NCI-H1694 (cell line): ENCODE data around the gene PRLHR.

Experiments
- DNase-seq: peaks from one replicate; lab custom pipeline; 2025; lab: John Stamatoyannopoulos, UW

Gene PRLHR

GRCh38 chr10:118587881-118588651 is 7.4 kb downstream of the PRLHR start:
- no peak for DNase-seq

GRCh38 chr10:118586911-118587310 is 8.5 kb downstream of the PRLHR start:
- no peak for DNase-seq

- DNase-seq: no peak
These were observed 9.7 kb downstream of the PRLHR start for GRCh38 chr10:118585794-118586193.

DNA sequence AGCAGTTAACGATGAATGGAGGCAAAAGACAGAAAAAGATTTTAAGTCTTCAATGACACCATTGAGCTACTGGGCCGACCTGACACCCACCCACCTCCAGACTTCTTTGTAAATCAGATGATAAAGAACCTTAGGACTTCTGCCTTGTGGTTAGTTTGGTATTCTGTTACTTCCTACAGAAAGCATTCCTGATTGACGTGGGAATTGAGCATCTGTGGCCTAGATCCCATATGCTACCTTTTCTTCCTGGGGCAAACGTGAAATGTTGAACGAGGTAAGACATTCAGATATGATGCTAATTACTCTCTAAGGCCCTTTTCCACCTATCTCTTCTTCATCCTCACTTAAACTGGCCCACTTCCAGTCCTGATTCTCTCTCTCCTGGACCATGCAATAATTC is 10.2 kb downstream of the PRLHR start:
- no peak for DNase-seq

DNA sequence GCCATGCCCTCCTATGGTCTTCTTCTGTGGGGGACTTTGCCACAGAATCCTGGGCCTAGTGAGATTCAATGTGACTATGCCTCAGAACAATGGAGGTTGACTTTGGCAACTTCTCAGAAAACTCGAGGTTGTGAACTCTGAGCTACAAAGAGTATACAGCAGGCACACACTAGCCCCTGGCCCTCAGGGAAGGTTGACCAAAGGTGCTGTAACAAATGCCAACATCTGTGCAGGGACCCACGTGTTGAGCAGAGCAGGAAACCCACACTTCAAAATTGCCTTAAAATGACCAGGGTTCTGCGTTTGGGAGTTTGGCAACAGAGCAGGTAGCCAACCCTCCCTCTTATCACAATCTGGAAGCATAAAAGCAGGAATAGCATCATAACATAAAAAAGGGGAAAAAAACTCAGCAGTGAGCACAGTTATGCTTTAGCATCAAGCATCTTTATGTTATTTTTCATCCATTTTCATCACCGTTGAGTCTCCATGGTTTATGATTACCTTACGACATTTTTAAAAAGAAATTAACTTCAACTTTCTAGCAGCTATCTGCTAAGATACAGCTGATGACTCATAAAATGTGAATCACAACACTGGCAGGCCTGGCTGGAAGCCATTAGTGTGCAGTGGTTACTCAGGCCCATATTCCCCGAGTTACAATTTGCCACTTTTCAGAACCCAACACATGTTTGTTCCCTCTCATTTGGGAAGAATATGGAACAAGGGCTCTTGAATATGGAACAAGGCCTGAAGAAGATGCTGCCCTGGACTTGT is 11.1 kb downstream of the PRLHR start:
- no peak for DNase-seq

- DNase-seq: no peak
These were observed 11.8 kb downstream of the PRLHR start for GRCh38 chr10:118583611-118584010.

DNA sequence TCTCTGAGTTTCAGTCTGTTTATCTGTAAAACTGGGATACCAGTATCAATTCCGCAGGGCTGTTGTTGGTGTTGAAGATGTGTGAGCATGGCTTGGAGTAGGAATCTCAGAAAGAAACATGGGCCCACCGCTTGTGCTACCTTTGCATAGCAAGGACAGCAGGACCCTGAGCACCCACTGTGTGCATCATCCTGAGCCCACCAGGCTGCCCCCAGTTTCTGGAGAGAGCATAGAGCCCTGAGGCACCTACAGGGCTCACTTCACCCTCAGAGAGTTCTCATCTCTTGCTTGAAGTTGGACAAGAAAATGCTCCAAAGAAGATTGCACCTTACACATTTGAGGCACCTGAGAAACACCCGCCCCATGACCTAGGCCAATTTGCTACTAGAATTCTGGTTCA is 12.9 kb downstream of the PRLHR start:
- DNase-seq: no peak

DNA sequence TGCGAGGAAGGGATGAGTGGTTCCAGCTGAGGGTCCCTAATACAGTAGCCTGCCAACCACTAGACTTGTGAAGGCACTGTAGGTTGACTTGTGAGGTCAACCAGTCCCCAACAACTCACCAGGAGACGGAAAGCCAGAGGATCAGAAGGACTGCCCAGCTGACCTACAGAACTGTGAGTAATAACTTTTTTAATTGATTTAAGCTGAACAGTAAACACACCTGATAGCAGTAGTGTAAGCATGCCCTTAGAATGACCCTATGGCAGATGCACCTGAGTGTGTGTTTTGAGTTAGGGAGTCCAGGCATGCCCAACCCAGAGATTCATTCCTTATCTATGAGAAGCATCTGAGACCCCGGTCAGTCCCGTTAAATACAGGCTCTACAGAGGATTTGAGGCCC is 14.1 kb downstream of the PRLHR start:
- DNase-seq: no peak

GRCh38 chr10:118580702-118581101 is 14.7 kb downstream of the PRLHR start:
- DNase-seq: no peak

DNA sequence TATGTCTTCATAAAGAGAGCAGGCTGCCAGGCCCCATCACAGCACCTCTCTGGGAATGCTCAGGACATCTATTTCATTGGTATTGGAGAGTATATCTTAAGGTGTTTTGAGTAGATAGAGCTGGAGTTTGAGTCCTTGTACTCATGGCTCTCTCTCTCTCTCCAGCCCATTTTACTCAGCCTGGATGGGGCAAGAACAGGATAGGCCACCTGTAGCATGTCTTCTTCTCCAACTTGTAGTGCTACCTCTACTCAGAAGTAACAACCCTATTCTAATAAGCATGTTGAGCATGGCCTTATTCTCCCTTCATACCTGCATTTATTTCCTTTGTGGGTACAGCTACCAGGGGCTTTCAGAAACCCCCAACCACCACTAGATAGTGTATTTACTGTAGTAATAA is 21.9 kb downstream of the PRLHR start:
- no peak for DNase-seq

DNA sequence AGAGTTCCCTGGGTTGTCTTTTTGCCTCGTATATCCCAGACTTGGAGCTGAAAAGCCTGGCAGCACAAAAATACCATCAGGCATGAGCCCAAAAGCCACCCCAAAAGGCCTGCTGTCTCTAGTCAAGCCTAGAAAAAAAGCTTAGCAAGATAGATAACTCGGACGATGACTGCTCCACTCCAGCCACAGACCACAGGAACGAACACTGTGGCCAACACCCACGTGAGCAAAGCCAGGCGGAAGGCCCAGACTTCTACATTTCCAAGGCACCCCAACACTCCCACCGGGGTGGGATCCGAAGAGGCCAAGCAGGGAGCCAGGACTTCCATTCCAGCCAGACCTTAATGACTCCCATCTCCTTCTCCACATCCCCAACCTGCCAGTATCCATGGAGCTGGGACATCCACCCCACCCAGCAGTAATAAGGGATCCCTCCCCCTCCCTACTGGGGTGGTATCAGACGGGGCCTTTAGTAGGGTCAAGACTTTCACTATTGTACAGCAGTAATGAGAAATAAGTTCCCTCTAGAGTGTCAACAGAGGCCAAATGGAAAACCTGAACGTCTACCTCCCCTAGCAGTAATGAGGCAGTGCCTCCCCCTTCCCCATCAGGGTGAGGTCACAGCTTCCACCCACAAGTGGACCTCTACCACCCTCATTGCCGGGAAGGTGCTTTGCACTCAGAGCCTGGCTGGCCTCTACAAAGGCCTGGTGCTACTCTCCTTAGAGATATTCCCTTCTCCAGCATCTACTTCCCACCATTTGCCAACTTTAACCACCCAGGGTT is 23.0 kb downstream of the PRLHR start:
- no peak for DNase-seq

GRCh38 chr10:118571123-118571522 is 24.3 kb downstream of the PRLHR start:
- no peak for DNase-seq

GRCh38 chr10:118570591-118570990 is 24.9 kb downstream of the PRLHR start:
- DNase-seq: no peak

DNA sequence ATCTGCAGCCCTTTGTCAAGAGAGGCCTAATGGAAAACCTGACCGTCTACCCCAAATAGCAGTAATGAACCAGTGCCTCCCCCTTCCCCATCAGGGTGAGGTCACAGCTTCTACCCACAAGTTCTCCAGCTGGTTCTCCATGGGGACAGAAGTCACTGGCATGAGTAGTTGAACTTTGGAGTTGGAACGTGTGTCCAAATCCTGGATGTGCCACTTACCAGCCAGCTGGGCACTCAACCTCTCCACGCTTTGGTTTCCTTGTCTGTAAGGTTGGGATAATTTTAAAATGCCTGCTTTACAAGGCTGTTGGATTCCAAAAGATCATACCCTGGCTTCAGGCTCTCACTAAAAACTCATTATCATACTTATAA is 25.6 kb downstream of the PRLHR start:
- DNase-seq: no peak

DNA sequence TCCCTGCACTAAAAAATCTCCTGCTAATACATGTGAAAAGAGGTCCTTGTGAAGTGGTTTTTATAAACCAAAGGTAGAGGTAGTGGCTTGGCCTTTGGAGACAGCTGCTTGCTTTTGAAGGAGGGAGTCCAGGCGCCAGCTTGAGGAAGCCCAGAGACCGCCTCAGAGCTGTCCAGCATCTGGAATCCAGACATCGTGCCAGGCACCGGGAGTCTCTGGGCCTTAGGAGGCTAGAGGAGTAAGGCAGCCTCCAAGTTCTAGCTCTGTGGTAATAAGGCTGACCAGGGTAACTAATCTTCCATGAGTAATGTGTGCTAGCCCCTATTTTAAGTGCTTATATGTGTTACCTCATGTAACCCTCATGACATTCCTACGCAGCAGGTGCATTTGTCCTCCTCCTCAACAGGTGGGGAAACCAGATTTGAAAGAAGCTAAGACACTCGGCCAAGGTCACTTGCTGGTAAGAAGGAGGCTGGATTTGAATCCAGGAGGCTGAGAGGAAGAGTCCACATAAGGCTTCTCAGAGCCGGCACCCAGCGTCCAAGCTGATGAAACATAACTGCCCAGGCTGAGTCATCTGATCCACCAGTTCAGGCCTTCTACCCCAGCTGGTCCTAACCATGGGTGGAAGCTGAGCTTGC is 26.1 kb downstream of the PRLHR start:
- DNase-seq: no peak

DNA sequence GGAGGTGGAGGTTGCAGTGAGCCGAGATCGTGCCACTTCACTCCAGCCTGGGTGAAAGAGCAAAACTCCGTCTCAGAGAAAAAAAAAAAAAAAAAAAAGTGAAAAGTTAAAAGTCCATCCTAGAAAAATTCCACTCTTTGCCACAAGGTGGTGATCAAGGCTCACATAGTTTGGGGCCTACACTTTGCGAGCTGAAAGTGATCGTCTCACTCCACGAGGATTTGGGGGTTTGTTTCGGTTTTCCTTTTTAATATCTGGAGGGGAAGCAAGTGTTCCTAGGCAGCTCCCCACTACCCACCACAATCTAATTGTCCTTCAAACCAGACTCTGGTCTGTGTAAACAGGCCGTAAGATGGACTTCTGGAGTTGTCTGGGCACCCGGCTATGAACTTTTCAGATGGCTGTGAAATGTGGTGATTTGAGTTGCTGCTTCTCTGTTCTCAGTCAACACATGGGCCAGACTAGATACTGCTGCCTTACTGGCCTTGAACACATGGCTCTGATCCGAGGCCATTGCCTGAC is 27.1 kb downstream of the PRLHR start:
- DNase-seq: peak; percentile 27

DNA sequence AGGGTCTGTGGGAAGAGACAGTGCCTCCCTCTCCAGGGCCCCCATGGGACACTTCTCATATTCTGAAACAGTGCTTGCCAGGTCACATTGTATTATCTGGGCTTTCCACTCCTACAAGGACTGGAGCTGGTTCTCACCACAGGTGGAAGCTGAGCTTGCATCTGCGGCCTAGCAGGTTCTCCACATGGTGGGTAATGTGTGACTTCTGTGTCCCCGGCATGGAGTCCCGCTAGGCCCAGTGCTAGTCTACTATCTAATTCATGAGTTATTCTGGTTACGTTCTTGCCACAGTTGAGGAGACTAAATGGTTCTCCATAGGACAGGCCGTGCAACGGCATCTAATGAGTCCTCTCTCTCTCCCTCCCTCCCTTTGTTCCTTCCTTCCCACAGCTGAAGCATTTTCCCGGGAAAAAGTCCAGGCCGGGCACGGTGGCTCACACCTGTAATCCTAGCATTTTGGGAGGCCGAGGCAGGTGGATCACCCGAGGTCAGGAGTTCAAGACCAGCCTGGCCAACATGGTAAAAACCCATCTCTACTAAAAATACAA is 27.7 kb downstream of the PRLHR start:
- no peak for DNase-seq

- no peak for DNase-seq
These were observed 28.5 kb downstream of the PRLHR start for GRCh38 chr10:118566911-118567310.

GRCh38 chr10:118565301-118566075 is 30.0 kb downstream of the PRLHR start:
- no peak for DNase-seq

DNA sequence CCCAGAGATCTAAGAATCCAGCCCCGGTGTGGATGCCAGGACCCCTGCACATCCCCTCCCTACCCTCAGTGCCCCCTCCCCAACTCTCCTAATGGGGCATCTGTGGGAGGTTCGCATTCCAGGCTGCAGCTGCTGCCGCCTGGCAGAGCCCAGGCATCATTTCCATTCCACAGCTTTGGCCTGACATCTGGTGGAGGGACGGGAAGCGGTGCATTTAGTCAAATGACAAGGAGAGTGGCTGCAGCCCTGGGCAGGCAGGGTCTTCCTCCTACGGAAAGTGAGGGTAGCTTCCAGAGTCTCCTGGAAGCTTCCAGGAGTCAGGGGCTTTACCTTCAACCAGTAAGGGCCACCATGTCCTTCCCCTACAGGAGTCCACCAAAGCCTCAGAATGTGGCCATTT is 30.8 kb downstream of the PRLHR start:
- peak; percentile 23 for DNase-seq

DNA sequence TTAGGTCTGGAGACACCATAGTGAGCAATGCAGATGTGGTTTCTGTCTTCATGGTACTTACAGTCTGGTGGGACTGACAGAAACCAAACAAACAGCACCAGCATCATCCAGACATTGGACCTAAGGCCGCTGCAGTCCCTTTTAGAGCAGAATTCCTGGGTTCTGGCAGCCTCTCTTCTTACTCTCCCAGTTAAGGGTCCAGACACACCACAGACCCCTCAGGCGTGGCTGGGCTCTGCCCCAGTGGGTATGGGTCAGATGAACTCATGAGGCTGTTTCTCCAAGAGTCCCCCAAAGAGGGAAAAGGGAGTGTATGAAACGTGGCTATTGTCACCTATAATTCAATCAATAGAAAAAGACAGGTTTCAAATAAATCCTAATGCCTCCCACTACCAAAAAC is 31.3 kb downstream of the PRLHR start:
- DNase-seq: no peak
